ENCODE measurements around the gene CBY1.

Gene CBY1

DNA sequence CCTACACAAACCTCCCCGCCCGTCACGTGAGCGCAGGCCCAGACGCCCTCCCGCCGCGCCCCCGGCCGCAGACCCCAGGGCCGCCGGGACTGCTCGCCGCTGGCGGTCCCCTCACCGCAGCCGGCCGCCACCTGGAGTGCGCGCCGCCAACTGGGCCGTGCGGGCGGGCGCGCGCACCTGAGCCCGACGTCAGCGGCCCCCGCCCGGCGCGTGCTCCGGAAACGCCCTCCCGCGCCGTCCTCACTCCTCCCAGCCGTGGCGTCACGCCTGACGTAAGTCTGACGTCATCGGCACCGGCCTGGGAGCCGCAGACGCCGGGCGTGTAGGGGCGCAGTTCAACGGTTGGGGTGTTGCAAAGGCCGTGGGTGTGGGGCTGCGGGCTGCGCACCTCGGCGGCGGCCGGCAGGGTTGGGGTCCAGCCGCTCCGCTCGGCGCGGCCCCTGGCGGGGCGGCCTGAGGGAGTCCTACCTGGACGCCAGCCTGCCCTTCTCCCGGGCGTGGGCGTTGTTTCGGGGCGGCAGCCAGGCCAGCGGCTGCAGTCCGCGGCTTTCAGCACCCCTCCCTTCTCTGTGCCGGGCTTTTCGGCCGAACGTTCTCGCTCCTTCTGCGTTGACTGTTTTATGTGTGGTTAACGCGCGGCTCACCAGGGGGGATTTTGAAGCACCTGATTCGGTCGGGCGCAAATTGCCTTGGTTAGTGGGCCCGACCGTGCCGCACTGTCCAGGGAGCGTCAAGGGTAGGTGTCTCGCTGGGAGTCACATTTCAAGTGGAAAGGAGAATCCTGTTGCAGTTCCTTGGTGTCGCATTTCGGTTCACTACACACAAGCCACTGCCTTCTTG is 44.6 kb downstream of the CBY1 start, which contains the start of gene JOSD1:
TSS of gene JOSD1 (minus strand) at position 155 of the 840 bp plus-strand sequence. CDS start 956 bp downstream, outside the sequence.
- peak; percentile 94 for DNase-seq (ENCODE audit: low spot score)

DNA sequence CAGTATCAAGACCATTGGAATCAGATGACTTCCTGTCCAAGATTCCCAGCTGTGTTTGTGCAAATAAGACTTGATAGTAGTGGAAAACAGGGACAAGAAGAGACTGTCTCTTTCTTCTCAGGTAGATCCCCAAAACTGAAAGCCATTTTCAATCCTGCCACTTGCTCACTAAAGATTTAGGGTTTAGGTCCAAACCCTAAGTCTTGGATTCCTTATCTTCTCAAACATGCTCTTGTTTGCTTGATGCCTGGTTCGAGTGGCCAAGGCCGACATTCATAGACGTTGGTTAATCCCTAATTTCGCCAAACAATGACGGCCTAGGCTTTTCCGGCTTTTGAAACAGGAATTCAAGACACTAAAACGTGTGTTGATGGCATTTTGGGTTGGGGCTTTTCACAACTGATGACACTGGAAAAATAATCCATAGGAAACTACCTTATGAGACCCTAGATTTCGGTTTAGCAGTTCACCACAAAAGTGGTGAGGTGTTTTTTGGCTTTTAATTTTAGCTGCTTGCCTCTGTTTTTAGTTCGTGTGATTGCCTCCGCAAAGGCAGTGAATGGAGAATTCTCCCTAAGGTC is 48.3 kb downstream of the CBY1 start:
- DNase-seq (ENCODE audit: low spot score) = no peak

GRCh38 chr22:38705235-38706100 is 49.0 kb downstream of the CBY1 start, which contains the start of gene GTPBP1:
Gene GTPBP1 (plus strand): TSS chr22:38705944. CDS start chr22:38705956, 12 bp downstream.
- DNase-seq (ENCODE audit: low spot score) = peak; percentile 96

DNA sequence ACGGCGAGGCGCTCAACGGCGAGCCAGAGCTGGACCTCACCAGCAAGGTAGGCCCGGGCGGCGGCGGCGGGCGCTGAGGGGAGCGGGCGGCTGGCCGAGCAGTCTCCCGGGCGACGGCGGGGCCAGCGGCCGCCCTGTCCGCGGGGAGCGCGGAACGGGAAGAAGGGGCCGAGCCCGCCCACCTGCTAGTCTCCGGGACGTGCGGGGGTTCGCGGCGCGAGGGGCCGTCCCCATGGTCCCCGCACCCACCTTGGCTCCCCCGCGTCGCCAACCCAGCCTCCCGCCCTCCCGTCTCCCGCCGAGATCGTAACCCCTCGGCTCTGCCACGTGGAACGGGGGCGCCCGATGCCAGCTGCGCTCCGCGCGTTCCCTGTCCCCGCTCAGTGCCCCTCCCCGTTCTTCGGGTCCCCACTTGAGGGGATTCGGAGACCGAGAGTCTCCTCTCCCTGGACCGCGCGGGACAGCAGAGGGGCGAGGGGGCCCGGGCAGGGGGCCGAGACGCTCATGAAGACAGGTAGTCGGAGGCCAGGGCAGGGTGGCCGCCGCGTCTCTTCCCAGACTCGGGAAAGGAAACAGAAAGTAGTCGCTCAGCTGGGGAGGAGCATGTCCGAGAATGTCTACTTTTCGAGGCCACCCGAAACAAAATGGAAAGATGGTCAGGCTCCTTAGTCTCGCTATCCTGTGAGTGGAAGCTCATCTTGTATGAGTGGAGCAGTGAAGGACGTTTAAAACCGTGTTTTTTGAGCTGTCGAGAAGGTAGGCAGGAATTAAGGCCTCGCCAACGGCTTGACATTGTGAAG is 49.9 kb downstream of the CBY1 start:
- DNase-seq (ENCODE audit: low spot score) = peak; percentile 62

DNA sequence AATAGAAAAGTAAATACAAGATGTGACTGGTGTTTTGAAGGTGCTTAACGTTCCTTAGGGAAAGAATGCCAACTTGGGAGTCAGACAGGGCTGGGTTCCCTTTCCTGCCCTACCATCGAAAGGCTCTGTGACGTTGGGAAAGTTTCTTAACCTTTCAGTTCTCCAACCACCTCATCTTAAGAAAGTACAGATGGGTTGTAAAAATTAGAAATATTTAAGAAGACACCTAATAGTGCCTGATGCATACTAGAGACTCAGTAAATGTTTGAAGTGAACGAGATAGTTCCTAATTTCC is 50.4 kb downstream of the CBY1 start:
- DNase-seq (ENCODE audit: low spot score) = no peak

GRCh38 chr22:38707346-38707745 is 50.9 kb downstream of the CBY1 start:
- DNase-seq (ENCODE audit: low spot score) = no peak

GRCh38 chr22:38707984-38708383 is 51.5 kb downstream of the CBY1 start:
- DNase-seq (ENCODE audit: low spot score) = no peak

DNA sequence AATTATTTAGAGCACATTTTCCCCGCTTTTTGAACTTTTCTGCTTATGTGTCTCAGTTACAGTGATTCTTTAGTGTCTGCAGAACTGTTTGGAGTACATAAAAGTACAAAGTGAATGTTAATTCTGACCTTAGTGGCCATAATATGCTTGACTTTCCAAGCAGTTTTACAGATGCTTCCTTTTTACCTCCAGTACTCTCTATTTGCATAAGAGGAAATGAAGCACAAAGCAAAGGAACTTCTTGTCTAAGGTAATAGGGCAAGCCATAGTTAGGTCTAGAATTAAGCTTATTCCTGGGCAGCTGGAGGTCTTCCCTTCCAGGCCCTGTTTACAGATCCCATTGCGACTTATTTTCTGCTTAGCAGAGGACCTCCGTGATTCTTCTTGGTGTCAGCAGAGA is 52.9 kb downstream of the CBY1 start:
- DNase-seq (ENCODE audit: low spot score) = no peak

GRCh38 chr22:38710351-38710750 is 53.9 kb downstream of the CBY1 start:
- no peak for DNase-seq (ENCODE audit: low spot score)

DNA sequence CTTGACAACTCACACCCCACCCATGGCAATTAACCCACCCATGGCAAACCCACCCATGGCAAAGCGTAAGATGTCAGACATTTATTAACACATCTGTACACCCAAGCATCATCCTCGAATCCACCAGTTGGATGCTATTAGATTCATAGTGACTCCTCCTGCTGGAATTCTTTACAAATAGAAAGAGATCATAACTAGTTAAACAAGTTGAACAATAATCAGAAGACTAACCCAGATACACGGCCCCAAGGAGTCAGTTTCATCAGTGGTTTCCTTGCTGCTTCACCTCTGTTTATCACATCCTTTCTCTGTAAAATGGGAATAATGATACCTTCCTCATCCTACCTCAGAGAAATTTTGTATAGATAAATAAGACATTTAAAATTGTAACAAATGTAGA is 54.4 kb downstream of the CBY1 start:
- no peak for DNase-seq (ENCODE audit: low spot score)

- no peak for DNase-seq (ENCODE audit: low spot score)
Measured at GRCh38 chr22:38712486-38713207, 56.2 kb downstream of the CBY1 start.

DNA sequence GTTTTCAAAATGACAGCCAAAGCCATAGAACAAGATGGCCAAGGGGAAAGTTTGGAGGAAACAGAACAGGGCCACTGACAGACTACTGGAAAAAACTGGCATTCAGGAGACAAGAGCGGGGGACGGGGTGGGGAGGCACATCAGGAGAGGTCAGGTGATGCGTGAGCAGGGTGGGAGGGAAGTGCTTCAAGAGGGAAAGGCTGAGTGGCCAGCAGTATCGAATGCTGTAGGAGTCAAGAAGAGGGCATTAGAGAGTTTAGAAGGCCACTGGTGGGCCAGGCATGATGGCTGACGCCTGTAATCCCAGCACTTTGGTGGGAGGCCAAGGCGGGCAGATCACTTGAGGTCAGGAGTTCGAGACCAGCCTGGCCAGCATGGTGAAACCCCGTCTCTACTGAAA is 57.5 kb downstream of the CBY1 start:
- DNase-seq (ENCODE audit: low spot score) = no peak

- no peak for DNase-seq (ENCODE audit: low spot score)
Measured at GRCh38 chr22:38715176-38715764, 58.8 kb downstream of the CBY1 start.

DNA sequence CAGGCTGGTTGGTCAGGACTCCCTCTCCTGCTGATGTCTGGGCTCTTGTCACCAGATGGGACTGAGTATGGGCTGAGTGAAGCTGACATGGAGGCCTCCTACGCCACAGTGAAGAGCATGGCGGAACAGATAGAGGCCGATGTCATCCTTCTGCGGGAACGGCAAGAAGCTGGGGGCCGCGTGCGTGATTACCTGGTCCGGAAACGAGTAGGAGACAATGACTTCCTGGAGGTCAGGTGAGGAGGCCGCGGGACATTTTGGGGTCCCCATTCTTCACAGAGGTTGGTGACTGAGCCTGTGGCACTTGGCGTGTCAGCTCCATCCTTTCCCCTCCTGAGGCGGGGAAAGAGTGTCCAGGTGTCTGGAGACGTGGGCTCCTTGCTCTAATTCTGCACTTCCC is 59.4 kb downstream of the CBY1 start:
- no peak for DNase-seq (ENCODE audit: low spot score)

DNA sequence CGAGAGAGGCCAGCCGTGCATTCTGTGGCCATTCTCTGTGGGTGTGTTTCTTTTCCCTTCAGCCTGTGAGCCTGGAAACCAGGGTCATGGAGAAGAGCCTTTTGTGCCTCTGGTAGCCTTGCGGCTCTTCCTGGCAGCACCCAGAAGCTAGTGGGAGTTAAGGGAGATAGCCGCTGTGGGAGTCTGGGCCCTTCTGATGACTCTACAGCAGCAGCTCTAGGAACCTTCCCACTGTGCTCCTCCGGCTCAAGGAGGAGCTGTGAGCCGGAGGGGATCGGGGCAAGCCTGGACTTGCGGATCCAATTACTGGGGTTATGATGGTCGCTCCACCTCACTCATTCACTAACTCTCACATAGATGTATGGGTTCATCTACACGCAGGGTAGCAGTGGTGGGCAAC is 59.8 kb downstream of the CBY1 start:
- DNase-seq (ENCODE audit: low spot score) = no peak

DNA sequence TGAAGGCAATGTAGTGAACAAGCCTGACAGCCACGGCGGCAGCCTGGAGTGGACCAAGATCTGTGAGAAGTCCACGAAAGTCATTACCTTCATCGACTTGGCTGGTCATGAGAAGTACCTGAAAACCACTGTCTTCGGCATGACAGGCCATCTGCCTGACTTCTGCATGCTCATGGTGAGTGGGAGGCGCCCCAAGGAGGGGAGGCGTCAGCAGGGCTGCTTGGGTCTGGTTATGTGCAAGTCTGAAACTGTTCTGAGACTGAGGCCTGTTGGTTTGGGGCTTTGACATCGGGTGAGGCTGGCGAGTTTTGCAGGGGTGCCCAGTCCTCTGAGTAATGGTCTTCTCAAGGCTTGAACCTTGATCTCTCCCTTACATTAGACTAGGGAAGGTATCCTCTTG is 60.4 kb downstream of the CBY1 start:
- DNase-seq (ENCODE audit: low spot score) = no peak

DNA sequence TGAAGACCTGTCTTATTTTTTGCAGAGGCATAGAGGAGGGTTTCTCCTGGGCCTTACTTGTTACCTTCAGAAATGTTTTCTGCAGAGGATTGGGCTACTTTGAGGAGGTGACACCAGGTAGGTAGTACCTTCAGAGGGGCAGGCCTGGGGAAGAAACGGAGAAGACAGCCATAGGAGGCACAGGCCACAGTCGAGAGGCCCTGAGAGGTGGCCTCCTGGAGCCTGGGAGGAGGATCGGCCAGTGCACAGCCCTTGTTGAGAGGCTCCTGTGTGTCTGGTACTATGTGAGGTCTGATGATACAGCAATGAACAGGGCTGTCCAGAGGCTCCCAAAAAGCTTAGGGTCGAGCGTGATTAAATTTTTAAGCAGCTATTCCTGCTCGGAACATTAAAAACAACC is 60.8 kb downstream of the CBY1 start:
- DNase-seq (ENCODE audit: low spot score) = no peak

DNA sequence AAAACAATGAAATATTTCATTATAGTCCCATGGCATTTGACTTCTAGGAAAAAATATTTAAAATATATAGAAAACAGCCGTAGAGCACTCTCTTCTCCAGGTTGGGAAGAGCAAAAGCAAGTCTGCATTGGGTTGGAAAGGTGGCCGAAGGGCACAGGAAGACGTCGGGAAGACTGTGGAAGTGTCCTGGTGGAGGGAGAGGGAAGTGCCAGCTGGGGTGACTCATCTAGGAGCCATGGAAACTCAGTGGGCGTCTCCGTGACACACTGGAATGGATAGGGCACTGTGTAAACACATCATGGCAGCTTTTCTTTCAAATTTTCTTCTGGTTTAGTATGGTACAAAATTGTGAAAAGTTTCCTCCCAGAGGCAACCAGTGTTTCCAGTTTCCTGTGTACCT is 62.0 kb downstream of the CBY1 start:
- DNase-seq (ENCODE audit: low spot score) = peak; percentile 71

DNA sequence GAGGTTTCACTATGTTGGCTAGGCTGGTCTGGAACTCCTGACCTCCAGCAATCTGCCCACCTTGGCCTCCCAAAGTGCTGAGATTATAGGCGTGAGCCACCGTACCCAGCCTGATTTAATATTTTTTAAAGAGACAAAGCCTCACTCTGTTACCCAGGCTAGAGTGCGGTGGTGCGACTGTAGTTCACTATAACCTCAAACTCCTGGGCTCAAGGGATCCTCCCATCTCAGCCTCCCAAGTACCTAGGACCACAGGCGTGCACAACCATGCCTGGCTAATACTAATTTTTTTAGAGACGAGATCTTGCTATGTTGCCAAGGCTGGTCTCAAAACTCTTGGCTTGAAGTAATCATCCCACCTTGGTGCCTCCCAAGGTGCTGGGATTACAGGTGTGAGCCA is 62.8 kb downstream of the CBY1 start:
- DNase-seq (ENCODE audit: low spot score) = no peak

- DNase-seq (ENCODE audit: low spot score) = no peak
Measured at GRCh38 chr22:38720350-38720749, 63.9 kb downstream of the CBY1 start.

- DNase-seq (ENCODE audit: low spot score) = no peak
Measured at GRCh38 chr22:38721551-38721950, 65.1 kb downstream of the CBY1 start.

Measured in iPS-NIHi11 (cell line).